Measurements from ENCODE around the gene XK. TPM values are rescaled to one million over a fixed set of nuclear protein-coding genes. Genes with fewer than 3 reads are reported as not detected.

The XK gene
- total RNA-seq, 5 donors from 2014 or later (not counting 1 experiment from before 2014, with no cell fraction given) = 0.10 to 0.18 (median 0.12) TPM; not detected in 1

DNA sequence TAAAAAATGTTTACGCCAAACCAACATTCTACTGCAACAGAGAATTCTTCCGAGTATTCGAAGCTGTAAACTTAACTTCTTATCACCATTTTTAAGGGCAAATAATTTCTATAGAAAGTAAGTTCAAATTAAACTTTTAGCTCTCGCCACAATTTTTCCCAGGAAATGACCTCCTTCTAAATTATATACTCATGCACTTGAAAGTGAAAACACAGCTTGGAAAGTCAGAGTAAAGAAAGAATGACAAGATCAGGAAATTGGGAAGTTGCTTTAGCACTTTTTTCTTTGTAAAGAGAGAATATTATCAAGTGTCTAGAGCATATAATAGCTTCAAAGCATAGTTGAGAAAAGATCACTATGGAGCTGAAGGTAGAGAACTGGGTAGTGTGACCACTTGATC lies 95.5 kb downstream of the XK start:
- Mint-ChIP-seq H3K27me3 (peaks cover 0 to 9% of the 10 kb centered on the region in 2 donors), H3K27ac (no peak overlapping the region), H3K4me1 (peaks cover 23 to 29% (median 23%) of the 10 kb centered on the region in 3 donors), H3K4me3 (peak overlapping the region in 1 of 3 donors; percentile 49), H3K9me3 (no peaks in the 10 kb centered on the region), H3K36me3 (no peaks in the 10 kb centered on the region)
- POLR2A ChIA-PET = no interaction called here
- no CpG with 5 or more reads among the region's 4 CpGs for WGBS (ENCODE audit: insufficient coverage)
- peaks cover 7 to 20% of the 10 kb centered on the region in 2 experiments for H3K4me1 ChIP-seq (ENCODE audit: control insufficient read depth in 1 of 2, extremely low read depth in 1 of 2, insufficient read depth in 2 of 2, low read length in 2 of 2)
- DNase-seq (no peak), ATAC-seq (replicated peaks in 1 of 4) (no peak)
- H3K9me3 ChIP-seq = no peaks in the 10 kb centered on the region
- CTCF ChIA-PET = interaction anchor here in 1 of 2 donors (1.3 kb wide), 1 partner anchor 18 kb away, joined by 4 read pairs; no protein-coding TSS in a partner anchor
- no peak overlapping the region for H3K4me3 ChIP-seq (ENCODE audit: control insufficient read depth in 1 of 2, extremely low read depth in 1 of 2, low read length in 1 of 2)
- no peak overlapping the region for H3K27ac ChIP-seq (ENCODE audit: low read length)
- no peaks in the 10 kb centered on the region for H3K27me3 ChIP-seq (replicated peaks in 1 of 2; ENCODE audit: control insufficient read depth in 2 of 2, extremely low read depth in 1 of 2, insufficient read depth in 2 of 2, low read length in 1 of 2)
- no peaks in the 10 kb centered on the region for H3K36me3 ChIP-seq (ENCODE audit: control insufficient read depth in 2 of 2, extremely low read depth in 1 of 2, insufficient read depth in 1 of 2, low read length in 1 of 2)

Other genes starting within 250 kb of the XK start
- gene LANCL3, start 114.1 kb upstream of the XK start, total RNA-seq = under 1 TPM; 0.09 to 0.70 (median 0.23) TPM
- 1 to 10 TPM; 1.1 to 5.0 (median 1.8) TPM for gene CYBB, start 94.3 kb downstream of the XK start, total RNA-seq
- gene DYNLT3, start 161.8 kb downstream of the XK start, total RNA-seq = 10 to 100 TPM; 22.5 to 33.9 (median 29.8) TPM